ENCODE results near the gene ZIC2. TPM values are rescaled to one million over a fixed set of nuclear protein-coding genes. Genes with fewer than 3 reads are reported as not detected.

The ZIC2 gene
- total RNA-seq, 1 donor from 2014 or later: 177 TPM

DNA sequence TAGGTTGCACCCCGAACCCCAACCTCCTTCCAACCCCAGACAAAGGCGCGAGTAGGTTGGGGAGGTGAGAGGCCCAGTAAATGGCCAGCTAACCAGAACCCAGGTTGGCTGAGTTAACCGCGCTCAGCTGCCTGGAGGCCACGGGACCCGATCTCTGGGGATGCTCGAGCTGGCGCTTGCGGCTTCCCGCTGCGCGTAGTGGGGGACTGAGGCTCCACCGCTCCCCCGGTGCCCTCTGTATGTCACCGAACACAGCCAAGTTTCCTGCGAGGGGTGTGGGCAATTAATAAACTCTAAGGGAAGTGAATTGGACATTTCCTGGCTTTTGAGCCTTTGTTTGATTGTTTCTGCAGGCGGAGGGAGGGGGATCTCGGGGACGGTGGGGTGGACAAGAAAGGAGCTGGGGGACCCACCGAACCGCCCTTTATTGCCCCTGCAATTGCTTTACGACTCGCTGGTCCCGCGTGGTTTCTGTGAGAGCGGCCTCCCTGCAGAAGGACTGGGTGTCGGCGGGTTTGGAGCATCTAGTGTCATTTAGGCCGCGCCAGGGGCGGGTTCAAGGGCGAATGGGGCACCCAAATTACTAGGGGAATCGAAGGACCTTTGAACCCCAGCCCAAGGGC lies 6.5 kb upstream of the ZIC2 start:
- Mint-ChIP-seq H3K4me3 (ENCODE audit: unreplicated experiment) (no peak overlapping the region), H3K27me3 (ENCODE audit: unreplicated experiment) (peaks cover 5% of the 10 kb centered on the region), H3K27ac (ENCODE audit: unreplicated experiment) (no peak overlapping the region), H3K36me3 (ENCODE audit: unreplicated experiment) (peaks cover under 1% of the 10 kb centered on the region), H3K4me1 (ENCODE audit: unreplicated experiment) (peaks cover 28% of the 10 kb centered on the region), H3K9me3 (ENCODE audit: unreplicated experiment) (no peaks in the 10 kb centered on the region)
- peak; percentile 82 for DNase-seq (ENCODE audit: extremely low spot score, unreplicated experiment)
- TF ChIP-seq, protein P1, sequence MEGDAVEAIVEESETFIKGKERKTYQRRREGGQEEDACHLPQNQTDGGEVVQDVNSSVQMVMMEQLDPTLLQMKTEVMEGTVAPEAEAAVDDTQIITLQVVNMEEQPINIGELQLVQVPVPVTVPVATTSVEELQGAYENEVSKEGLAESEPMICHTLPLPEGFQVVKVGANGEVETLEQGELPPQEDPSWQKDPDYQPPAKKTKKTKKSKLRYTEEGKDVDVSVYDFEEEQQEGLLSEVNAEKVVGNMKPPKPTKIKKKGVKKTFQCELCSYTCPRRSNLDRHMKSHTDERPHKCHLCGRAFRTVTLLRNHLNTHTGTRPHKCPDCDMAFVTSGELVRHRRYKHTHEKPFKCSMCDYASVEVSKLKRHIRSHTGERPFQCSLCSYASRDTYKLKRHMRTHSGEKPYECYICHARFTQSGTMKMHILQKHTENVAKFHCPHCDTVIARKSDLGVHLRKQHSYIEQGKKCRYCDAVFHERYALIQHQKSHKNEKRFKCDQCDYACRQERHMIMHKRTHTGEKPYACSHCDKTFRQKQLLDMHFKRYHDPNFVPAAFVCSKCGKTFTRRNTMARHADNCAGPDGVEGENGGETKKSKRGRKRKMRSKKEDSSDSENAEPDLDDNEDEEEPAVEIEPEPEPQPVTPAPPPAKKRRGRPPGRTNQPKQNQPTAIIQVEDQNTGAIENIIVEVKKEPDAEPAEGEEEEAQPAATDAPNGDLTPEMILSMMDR (IDR thresholded peaks at IDR 0.05): no peak

DNA sequence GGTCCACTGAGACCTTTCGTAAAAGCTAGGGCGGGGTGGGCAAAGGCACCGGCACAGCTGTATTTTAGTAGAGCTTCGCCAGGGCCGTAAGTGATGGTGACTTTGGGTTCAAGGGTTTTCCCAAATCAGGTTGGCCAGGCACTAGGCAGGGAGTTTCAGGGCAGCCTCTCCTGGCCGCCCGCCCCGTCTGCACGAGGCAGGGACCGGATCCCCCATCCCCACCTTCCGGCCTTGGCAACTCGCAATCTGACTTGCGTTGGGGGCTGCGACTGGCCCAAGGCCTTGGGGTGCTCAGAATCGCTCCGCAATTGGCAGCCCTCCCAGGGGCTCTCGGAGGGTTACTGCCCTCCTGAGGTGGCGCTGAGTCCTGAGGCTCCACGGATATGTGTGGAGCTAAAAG lies 6.0 kb upstream of the ZIC2 start:
- H3K36me3 Mint-ChIP-seq (ENCODE audit: unreplicated experiment): no peaks in the 10 kb centered on the region
- DNase-seq (ENCODE audit: extremely low spot score, unreplicated experiment): peak; percentile 75
- peaks cover 5% of the 10 kb centered on the region for H3K27me3 Mint-ChIP-seq (ENCODE audit: unreplicated experiment)
- H3K9me3 Mint-ChIP-seq (ENCODE audit: unreplicated experiment): no peaks in the 10 kb centered on the region
- TF ChIP-seq, protein P1 (IDR thresholded peaks at IDR 0.05): no peak
- H3K27ac Mint-ChIP-seq (ENCODE audit: unreplicated experiment): no peak overlapping the region
- H3K4me3 Mint-ChIP-seq (ENCODE audit: unreplicated experiment): no peak overlapping the region
- peaks cover 28% of the 10 kb centered on the region for H3K4me1 Mint-ChIP-seq (ENCODE audit: unreplicated experiment)

DNA sequence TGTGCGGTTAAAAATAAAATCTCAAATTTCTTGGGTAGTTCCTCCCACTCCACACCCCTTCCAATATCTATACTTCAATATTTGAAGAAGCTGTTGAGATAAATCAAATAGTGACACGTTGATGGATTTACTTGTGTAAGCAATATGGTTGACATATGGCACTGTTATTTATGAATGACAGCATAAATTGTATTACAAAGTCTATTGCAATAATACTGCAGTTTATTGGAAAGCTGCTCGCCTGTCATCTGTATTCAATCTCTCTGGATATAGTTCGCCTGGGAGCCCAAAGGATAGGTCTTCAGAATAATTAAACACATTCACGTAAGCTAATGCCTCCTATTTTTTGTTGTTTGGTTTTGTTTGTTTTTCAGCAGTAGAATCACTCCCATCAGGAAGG lies 5.0 kb upstream of the ZIC2 start:
- DNase-seq (ENCODE audit: extremely low spot score, unreplicated experiment): no peak
- Mint-ChIP-seq H3K27ac (ENCODE audit: unreplicated experiment) (peak overlapping the region; percentile 94), H3K27me3 (ENCODE audit: unreplicated experiment) (peaks cover 5% of the 10 kb centered on the region), H3K4me3 (ENCODE audit: unreplicated experiment) (no peak overlapping the region), H3K9me3 (ENCODE audit: unreplicated experiment) (no peaks in the 10 kb centered on the region), H3K4me1 (ENCODE audit: unreplicated experiment) (peaks cover 28% of the 10 kb centered on the region), H3K36me3 (ENCODE audit: unreplicated experiment) (no peaks in the 10 kb centered on the region)
- TF ChIP-seq, protein P1 (IDR thresholded peaks at IDR 0.05): no peak

DNA sequence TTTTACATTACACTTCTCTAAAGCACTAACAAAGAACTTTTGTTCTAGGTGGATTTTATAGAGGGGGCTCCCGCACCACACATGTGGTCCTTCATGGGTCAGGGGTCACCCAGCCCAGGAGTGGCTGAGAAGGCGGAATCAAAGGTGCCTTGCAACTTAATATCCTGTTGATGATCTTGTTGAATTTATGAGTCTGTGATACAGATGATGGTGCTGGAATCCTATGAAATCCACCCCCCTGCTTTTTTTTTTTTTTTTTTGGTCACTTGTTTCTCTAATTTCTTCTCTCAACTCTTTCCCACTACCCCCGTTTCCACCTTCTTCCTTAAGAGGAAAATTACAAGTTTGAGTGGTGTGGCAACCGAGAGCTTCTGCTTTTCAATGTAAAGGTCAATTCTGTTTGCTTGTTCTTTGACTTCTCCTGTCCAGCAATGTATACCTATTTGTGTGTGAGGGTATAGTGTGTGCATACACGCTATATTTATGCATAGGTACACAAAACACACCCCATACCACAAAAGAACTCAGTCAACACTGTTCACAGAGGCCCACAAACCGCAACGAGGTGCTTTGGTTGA lies 4.2 kb upstream of the ZIC2 start:
- Mint-ChIP-seq H3K9me3 (ENCODE audit: unreplicated experiment) (no peaks in the 10 kb centered on the region), H3K27me3 (ENCODE audit: unreplicated experiment) (peaks cover 2% of the 10 kb centered on the region), H3K36me3 (ENCODE audit: unreplicated experiment) (no peaks in the 10 kb centered on the region), H3K4me3 (ENCODE audit: unreplicated experiment) (peak overlapping the region; percentile 79), H3K4me1 (ENCODE audit: unreplicated experiment) (peaks cover 24% of the 10 kb centered on the region), H3K27ac (ENCODE audit: unreplicated experiment) (peak overlapping the region; percentile 94)
- TF ChIP-seq, protein P1 (IDR thresholded peaks at IDR 0.05): no peak
- no peak for DNase-seq (ENCODE audit: extremely low spot score, unreplicated experiment)

DNA sequence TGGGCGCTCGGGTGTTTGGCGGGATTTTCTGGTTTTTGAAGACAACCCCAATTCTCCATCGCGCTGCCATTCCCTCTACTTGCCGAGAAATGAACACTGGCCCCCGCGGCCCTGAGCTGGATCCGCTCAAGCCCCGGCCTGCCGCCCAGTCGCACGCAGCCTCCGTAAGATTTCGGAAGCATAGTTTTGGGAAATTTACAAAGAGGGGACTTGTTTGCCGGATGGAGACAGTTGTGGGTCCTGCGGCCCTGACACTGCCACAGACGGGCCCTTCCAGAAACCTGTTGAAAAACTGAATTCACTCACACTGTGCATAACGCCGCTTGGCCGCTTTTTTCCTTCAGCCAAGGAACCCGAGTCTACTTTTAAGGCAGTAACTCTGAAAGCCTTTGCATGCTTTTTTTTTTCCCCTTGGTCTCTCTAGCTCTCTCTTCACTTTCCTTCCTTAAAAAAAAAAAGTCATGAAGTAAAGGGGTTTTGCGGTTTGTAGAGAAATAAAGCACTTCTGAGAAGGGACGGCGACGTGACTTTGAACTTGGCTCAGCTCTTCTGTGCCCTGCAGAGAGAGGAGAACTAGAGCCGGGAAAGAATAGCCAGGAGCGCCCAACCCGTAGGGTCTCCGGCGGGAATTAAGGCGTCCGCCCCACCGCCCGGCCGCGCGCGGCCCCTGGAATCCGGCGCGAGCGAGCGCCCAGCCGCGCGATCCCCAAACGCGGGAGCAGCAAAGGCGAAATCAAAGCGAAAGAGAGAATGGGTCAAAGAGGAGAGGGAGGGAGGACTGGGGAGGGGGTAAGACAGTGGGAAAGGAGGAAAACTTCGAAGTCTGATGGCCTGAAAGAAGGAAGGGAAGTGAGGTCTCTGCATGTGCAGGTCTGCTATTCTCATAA lies 3.4 kb upstream of the ZIC2 start:
- Mint-ChIP-seq H3K4me1 (ENCODE audit: unreplicated experiment) (peaks cover 23% of the 10 kb centered on the region), H3K36me3 (ENCODE audit: unreplicated experiment) (peaks cover 6% of the 10 kb centered on the region), H3K27me3 (ENCODE audit: unreplicated experiment) (no peaks in the 10 kb centered on the region), H3K4me3 (ENCODE audit: unreplicated experiment) (peak overlapping the region; percentile 79), H3K27ac (ENCODE audit: unreplicated experiment) (peak overlapping the region; percentile 94), H3K9me3 (ENCODE audit: unreplicated experiment) (no peaks in the 10 kb centered on the region)
- DNase-seq (ENCODE audit: extremely low spot score, unreplicated experiment): no peak
- TF ChIP-seq, protein P1 (IDR thresholded peaks at IDR 0.05): no peak
